Cardiac muscle cell (in vitro differentiated cells and primary cell): ENCODE measurements around the gene ERMP1. TPM values are rescaled to one million over a fixed set of nuclear protein-coding genes. Genes with fewer than 3 reads are reported as not detected.
A peak's percentile ranks its signal among the peaks of the same experiment; 100 is the strongest.

ENCODE experiments used
- DNase-seq, 2 donors: peaks; one replicate each; pipeline versions ENCODE4 v3.0.0 to v3.0.0-alpha.2; 2010 to 2017; ENCODE audit warnings: low read depth in 1 of 2, low spot score in 1 of 2
- H3K27ac ChIP-seq: fragments of 200-600 bp; sonication (generic); 2 replicates; pipeline ENCODE4 v1.5.1; 2016
- H3K27me3 ChIP-seq: fragments of 200-600 bp; sonication (generic); 2 replicates; pipeline ENCODE4 v1.6.0; 2016; ENCODE audit warnings: control low read depth
- H3K36me3 ChIP-seq: fragments of 200-600 bp; sonication (generic); 2 replicates; pipeline ENCODE4 v1.5.1; 2016; ENCODE audit warnings: control low read depth
- H3K4me1 ChIP-seq: fragments of 200-600 bp; sonication (generic); 2 replicates; pipeline ENCODE4 v1.8.1; 2017; ENCODE audit warnings: low read depth, mild to moderate bottlenecking, mixed run types
- H3K4me3 ChIP-seq: fragments of 200-600 bp; sonication (generic); 2 replicates; pipeline ENCODE4 v1.5.1; 2016; ENCODE audit warnings: mild to moderate bottlenecking
- H3K9me3 ChIP-seq: fragments of 200-600 bp; sonication (generic); 2 replicates; pipeline ENCODE4 v1.5.1; 2017; ENCODE audit warnings: low read depth, mild to moderate bottlenecking, control low read depth
- CTCF ChIP-seq: IDR thresholded peaks from 2 replicates; pipeline ENCODE4 v1.5.1; 2012; ENCODE audit warnings: low read depth, mild to moderate bottlenecking, low read length
- polyA plus RNA-seq: library from polyadenylated mRNA; unstranded; fragments of >200 nt; fragmentation: Nextera tagmentation; extraction: Ambion mirVana; gene quantifications from 2 replicates; pipeline ENCODE4 v1.2.1, GENCODE V29; 2016
- total RNA-seq: library from RNA; depleted of rRNA; stranded (reverse); fragments of >200 nt; gene quantifications from 2 replicates; pipeline ENCODE4 v1.2.3, GENCODE V29; 2016

Gene ERMP1
- total and polyA plus RNA-seq, 2 experiments from 2014 or later: 18.1 to 31.5 TPM

GRCh38 chr9:5817862-5818261, 15.1 kb downstream of the ERMP1 start:
- Histone ChIP-seq H3K36me3 (peaks cover 11% of the 10 kb centered on the region), H3K4me1 (no peaks in the 10 kb centered on the region), H3K27me3 (no peaks in the 10 kb centered on the region), H3K4me3 (no peak overlapping the region), H3K27ac (no peak overlapping the region), H3K9me3 (no peaks in the 10 kb centered on the region)
- no peak for TF ChIP-seq CTCF
- peak in 1 of 2 donors; percentile 41 for DNase-seq

DNA sequence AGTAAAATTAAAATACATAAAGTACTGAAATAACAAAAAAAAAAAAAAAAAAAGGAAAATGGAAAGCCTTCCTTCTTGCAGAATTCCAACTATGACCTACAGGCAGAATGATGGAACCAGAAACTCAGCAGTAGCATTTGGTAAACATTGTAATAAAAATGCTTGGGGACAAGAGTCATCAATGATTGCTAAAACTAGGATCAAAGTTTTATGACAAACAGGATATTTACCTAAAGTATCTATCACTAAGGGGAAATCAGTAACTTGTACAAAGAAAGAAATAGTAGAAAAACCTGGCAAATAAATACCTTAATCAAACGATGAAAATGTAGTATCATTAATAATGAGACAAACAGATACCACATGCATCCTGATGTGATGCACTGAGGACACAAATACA, 17.5 kb downstream of the ERMP1 start:
- Histone ChIP-seq H3K27me3 (no peaks in the 10 kb centered on the region), H3K9me3 (no peaks in the 10 kb centered on the region), H3K36me3 (peaks cover 2% of the 10 kb centered on the region), H3K4me1 (no peaks in the 10 kb centered on the region), H3K4me3 (no peak overlapping the region), H3K27ac (no peak overlapping the region)
- no peak for TF ChIP-seq CTCF
- no peak for DNase-seq

GRCh38 chr9:5813824-5814223, 19.1 kb downstream of the ERMP1 start:
- Histone ChIP-seq H3K4me1 (no peaks in the 10 kb centered on the region), H3K27ac (no peak overlapping the region), H3K9me3 (no peaks in the 10 kb centered on the region), H3K4me3 (no peak overlapping the region), H3K27me3 (no peaks in the 10 kb centered on the region), H3K36me3 (peaks cover 11% of the 10 kb centered on the region)
- DNase-seq: no peak
- TF ChIP-seq CTCF: no peak

- no peak for TF ChIP-seq CTCF
- Histone ChIP-seq H3K27ac (no peak overlapping the region), H3K36me3 (peaks cover 11% of the 10 kb centered on the region), H3K4me1 (no peaks in the 10 kb centered on the region), H3K4me3 (no peak overlapping the region), H3K27me3 (no peaks in the 10 kb centered on the region), H3K9me3 (no peaks in the 10 kb centered on the region)
- no peak for DNase-seq
Observed at GRCh38 chr9:5811751-5812150, 21.2 kb downstream of the ERMP1 start.

GRCh38 chr9:5805478-5805877, 27.4 kb downstream of the ERMP1 start:
- DNase-seq: no peak
- no peak overlapping the region for H3K27ac ChIP-seq
- no peaks in the 10 kb centered on the region for H3K9me3 ChIP-seq
- TF ChIP-seq CTCF: no peak
- peaks cover 5% of the 10 kb centered on the region for H3K4me1 ChIP-seq
- no peaks in the 10 kb centered on the region for H3K27me3 ChIP-seq
- no peak overlapping the region for H3K4me3 ChIP-seq
- H3K36me3 ChIP-seq: peaks cover 9% of the 10 kb centered on the region

DNA sequence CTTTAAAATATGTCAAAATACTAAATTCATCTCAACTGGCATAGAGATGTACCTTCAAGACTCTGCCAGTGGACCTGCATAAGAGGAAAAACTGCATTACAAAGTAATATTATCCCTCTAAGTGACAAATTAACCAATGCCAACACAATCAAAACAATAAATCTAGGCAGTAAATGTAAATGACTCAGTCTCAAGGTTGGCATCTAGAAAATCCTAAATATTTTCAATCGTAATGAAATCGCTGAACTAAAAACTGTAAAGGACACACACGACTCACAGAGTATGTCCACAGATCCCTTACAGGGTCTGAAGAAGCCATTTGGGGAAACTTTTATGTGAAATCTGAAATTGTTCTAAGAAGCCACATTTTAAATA, 31.2 kb downstream of the ERMP1 start:
- no peak for DNase-seq
- H3K27ac ChIP-seq: no peak overlapping the region
- no peak for TF ChIP-seq CTCF
- H3K4me3 ChIP-seq: no peak overlapping the region
- H3K36me3 ChIP-seq: no peaks in the 10 kb centered on the region
- H3K4me1 ChIP-seq: peaks cover 5% of the 10 kb centered on the region
- H3K9me3 ChIP-seq: no peaks in the 10 kb centered on the region
- no peaks in the 10 kb centered on the region for H3K27me3 ChIP-seq
